Coronary artery (tissue), 2 donors: ENCODE measurements around the gene PTCHD1.

Experiments
- DNase-seq: peaks from one replicate; pipeline ENCODE4 v3.0.0-alpha.2; 2017; ENCODE audit warnings: low spot score
- H3K27ac ChIP-seq, 2 donors: fragments of 200-600 bp; sonication (generic); one replicate each; pipeline ENCODE4 v1.5.1; 2016 to 2019
- H3K4me3 ChIP-seq: fragments of 200-600 bp; sonication (generic); 2 replicates; pipeline ENCODE4 v1.5.1; 2016; ENCODE audit warnings: mild to moderate bottlenecking, moderate library complexity
- TF ChIP-seq, protein P1 (sequence below): fragments of 200-600 bp; sonication (generic); IDR thresholded peaks from one replicate; pipeline ENCODE4 v1.5.1; 2019; ENCODE audit warnings: antibody characterized with exemption

PTCHD1 gene

DNA sequence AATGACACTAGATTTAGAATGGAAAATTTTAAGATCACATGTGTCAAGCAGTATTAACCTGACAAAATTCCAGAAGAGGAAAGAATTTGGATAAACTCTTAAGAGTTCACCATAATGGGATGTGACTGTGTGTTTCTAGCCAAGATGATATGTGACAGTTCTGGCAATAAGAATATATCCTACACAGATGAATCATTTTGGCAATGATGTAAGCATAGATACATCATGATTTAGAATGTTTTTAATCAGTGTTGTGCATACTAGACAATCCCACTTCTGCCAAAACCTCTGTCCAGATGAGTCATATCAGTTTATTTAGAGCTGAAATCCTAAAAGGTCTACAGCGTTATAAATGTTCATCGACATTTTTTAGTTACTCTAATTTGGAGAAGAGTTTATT, 48.8 kb downstream of the PTCHD1 start:
- TF ChIP-seq, protein P1, sequence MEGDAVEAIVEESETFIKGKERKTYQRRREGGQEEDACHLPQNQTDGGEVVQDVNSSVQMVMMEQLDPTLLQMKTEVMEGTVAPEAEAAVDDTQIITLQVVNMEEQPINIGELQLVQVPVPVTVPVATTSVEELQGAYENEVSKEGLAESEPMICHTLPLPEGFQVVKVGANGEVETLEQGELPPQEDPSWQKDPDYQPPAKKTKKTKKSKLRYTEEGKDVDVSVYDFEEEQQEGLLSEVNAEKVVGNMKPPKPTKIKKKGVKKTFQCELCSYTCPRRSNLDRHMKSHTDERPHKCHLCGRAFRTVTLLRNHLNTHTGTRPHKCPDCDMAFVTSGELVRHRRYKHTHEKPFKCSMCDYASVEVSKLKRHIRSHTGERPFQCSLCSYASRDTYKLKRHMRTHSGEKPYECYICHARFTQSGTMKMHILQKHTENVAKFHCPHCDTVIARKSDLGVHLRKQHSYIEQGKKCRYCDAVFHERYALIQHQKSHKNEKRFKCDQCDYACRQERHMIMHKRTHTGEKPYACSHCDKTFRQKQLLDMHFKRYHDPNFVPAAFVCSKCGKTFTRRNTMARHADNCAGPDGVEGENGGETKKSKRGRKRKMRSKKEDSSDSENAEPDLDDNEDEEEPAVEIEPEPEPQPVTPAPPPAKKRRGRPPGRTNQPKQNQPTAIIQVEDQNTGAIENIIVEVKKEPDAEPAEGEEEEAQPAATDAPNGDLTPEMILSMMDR: no peak
- no peak overlapping the region for H3K4me3 ChIP-seq
- DNase-seq: no peak
- peak overlapping the region in 1 of 2 donors; percentile 17 for H3K27ac ChIP-seq

- TF ChIP-seq, protein P1: no peak
- H3K27ac ChIP-seq: no peak overlapping the region
- DNase-seq: no peak
These were observed 50.6 kb downstream of the PTCHD1 start for GRCh38 chrX:23385242-23385641.

GRCh38 chrX:23386260-23386659, 51.6 kb downstream of the PTCHD1 start:
- Histone ChIP-seq H3K4me3 (no peak overlapping the region), H3K27ac (no peak overlapping the region)
- TF ChIP-seq, protein P1: no peak
- DNase-seq: no peak

More at GRCh38 chrX:23385242-23385641, 50.6 kb downstream of the PTCHD1 start:
- no peak overlapping the region for H3K4me3 ChIP-seq

DNA sequence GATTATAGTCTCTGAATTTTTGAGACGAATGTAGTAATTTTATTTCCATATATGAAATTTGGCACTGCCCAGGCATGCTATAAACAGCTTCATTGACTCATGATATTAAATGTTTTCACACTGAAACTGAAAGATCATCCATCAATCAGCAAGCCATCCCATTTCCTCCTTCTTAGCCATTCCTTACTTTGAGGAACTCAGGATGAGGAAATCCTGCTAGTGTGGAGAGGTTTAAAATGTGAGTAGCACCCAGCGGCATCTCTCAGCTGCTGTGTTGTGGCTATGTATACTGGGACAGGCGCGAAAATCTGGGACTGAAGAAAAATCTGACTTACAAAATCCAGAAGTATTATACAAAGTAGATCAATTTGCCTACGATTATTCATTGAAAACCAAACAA, 52.1 kb downstream of the PTCHD1 start:
- TF ChIP-seq, protein P1: no peak
- no peak overlapping the region for H3K4me3 ChIP-seq
- H3K27ac ChIP-seq: no peak overlapping the region
- DNase-seq: no peak

DNA sequence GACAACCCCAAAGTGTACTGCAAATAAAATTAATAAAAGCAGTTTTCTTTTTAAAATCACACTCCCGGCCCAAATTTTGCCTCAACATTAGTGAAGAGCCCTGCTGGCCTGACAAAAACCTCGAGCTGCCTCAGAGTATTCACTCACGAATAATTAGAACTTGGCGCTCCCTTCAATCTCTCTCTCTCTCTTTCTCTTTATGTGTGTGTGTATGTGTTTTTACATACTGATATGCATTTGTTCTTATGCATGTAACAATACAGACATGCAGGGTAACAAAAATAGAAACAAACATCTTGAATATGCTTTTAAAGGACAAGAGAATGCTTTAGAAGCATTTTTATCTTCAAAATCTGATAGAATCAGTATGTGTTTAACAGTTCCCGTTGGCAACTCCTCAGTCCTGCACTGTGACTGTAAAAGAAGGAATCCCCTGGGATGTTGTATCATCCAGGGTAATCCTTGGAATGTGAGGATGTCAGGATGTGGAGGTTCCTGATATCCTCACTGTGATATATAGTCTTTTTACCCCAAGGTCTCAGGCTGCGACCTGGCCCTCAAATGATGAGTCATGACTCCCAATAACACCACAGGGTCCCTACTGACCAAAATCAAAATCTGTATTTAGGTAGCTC, 53.0 kb downstream of the PTCHD1 start:
- H3K4me3 ChIP-seq: no peak overlapping the region
- no peak for DNase-seq
- TF ChIP-seq, protein P1: no peak
- no peak overlapping the region for H3K27ac ChIP-seq

DNA sequence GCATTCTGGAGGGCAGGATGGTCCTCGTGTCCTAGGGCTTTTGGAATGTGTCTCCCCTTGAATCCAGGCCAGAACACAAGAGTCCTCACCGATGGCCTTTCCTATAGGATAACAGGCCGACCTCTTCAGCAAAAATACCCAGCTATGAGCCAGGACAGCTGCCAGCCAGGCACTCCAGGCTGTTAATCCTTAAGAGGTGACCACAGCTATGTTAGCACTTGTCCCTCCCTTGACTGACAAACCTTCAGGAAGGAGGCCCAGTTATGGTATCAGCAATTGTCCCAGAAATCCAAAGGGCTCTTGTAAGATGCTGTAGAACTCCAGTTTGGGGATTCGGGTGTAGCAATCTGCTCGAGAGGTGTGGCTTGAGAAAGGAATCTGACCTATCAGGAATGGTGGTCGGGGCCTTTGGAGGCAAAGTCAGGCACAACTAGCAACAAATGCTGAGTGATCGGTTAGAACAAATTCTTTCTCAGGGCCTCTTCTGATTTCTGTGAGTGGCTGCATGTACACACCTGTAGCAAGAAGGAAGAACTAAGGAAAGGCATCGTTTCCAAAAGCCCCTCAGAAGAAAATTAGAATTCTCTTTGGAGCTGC, 54.6 kb downstream of the PTCHD1 start:
- no peak for DNase-seq
- TF ChIP-seq, protein P1: no peak
- H3K4me3 ChIP-seq: no peak overlapping the region
- H3K27ac ChIP-seq: no peak overlapping the region

GRCh38 chrX:23390979-23391378, 56.3 kb downstream of the PTCHD1 start:
- DNase-seq: no peak
- no peak overlapping the region for H3K4me3 ChIP-seq
- TF ChIP-seq, protein P1: no peak
- no peak overlapping the region for H3K27ac ChIP-seq
